HG03469 (cell line): ENCODE data around the gene JARID2.

Experiments
- ATAC-seq: cut with Tn5 transposase; IDR thresholded peaks from one replicate; pipeline ENCODE4 v1.9.1; 2021; ENCODE audit warnings: mild to moderate bottlenecking, moderate library complexity, moderate number of reproducible peaks; ENCODE audit not compliant: unreplicated experiment

The JARID2 gene

GRCh38 chr6:15391500-15391899 is 145.6 kb downstream of the JARID2 start:
- ATAC-seq = no peak

- no peak for ATAC-seq
These were observed 146.3 kb downstream of the JARID2 start for GRCh38 chr6:15392182-15392581.

GRCh38 chr6:15393605-15394004 is 147.7 kb downstream of the JARID2 start:
- no peak for ATAC-seq

- no peak for ATAC-seq
These were observed 149.2 kb downstream of the JARID2 start for GRCh38 chr6:15395087-15395486.

GRCh38 chr6:15396808-15397207 is 150.9 kb downstream of the JARID2 start:
- no peak for ATAC-seq

GRCh38 chr6:15398633-15399275 is 152.9 kb downstream of the JARID2 start:
- ATAC-seq = peak; percentile 56

- no peak for ATAC-seq
These were observed 154.0 kb downstream of the JARID2 start for GRCh38 chr6:15399641-15400470.

- no peak for ATAC-seq
These were observed 154.7 kb downstream of the JARID2 start for GRCh38 chr6:15400572-15401004.

- ATAC-seq = no peak
These were observed 155.3 kb downstream of the JARID2 start for GRCh38 chr6:15401120-15401519.

- ATAC-seq = no peak
These were observed 155.9 kb downstream of the JARID2 start for GRCh38 chr6:15401769-15402250.

GRCh38 chr6:15402406-15403045 is 156.7 kb downstream of the JARID2 start:
- no peak for ATAC-seq

- no peak for ATAC-seq
These were observed 157.4 kb downstream of the JARID2 start for GRCh38 chr6:15403094-15403755.

- ATAC-seq = no peak
These were observed 158.8 kb downstream of the JARID2 start for GRCh38 chr6:15404685-15404980.

GRCh38 chr6:15405129-15406068 is 159.5 kb downstream of the JARID2 start:
- ATAC-seq = no peak

GRCh38 chr6:15406452-15406851 is 160.6 kb downstream of the JARID2 start:
- no peak for ATAC-seq

GRCh38 chr6:15408008-15408407 is 162.1 kb downstream of the JARID2 start:
- no peak for ATAC-seq

- no peak for ATAC-seq
These were observed 162.9 kb downstream of the JARID2 start for GRCh38 chr6:15408758-15409157.

GRCh38 chr6:15409301-15410125 is 163.6 kb downstream of the JARID2 start:
- ATAC-seq = no peak

GRCh38 chr6:15410126-15410391 is 164.2 kb downstream of the JARID2 start:
- no peak for ATAC-seq

- ATAC-seq = no peak
These were observed 164.9 kb downstream of the JARID2 start for GRCh38 chr6:15410752-15411151.
